HG02885 (cell line): ENCODE data around the gene AHCYL1.
A peak's percentile ranks its signal among the peaks of the same experiment; 100 is the strongest.
"Not testable (repeated sequence)": the region's sequence is repeated elsewhere in the genome, so short reads cannot be mapped to it uniquely, and the experiment has no call there.

ENCODE experiments used
- ATAC-seq: cut with Tn5 transposase; IDR thresholded peaks from one replicate; pipeline ENCODE4 v1.9.1; 2021; ENCODE audit warnings: mild to moderate bottlenecking; ENCODE audit not compliant: unreplicated experiment, poor library complexity

The AHCYL1 gene

DNA sequence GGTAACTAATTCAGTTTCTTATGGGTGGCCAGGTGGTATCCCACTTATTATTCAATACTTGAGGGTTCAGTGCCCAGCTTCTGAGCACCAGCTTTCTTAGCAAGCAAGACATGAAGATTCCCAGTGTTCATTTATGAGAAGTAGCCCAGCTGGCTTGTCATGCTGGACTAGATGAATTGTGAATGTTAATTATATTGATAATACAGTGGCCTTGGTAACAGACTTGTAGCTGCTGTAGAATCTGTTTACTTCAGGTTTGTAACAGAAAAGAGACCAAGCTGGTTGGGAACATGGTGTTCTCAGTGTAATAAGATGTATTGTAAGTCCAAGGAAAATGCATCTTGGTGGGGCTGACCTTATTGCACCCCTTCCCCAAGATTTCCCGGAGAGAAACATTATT is 10.1 kb downstream of the AHCYL1 start:
- ATAC-seq, result no peak

DNA sequence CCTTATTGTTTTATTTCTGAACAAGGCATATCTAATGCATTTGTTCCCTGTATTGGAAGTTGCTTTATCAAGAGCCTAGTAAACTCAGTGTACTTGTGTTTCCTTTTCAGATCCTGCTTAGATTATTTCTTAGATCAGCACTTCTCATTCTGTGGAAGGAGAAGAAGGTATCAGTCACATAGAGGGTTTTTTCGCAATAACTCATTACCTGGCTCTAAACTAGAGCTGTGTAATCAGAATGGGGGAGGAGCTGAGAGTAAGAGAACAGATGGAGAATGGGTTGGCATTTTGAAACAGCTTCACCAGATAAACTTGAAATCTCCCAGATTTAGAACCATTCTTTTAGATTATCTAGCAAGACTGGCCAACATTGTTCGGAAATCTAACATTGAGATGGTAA is 11.0 kb downstream of the AHCYL1 start:
- no peak for ATAC-seq

GRCh38 chr1:109996476-109996875 is 11.9 kb downstream of the AHCYL1 start:
- no peak for ATAC-seq

GRCh38 chr1:109997204-109997866 is 12.8 kb downstream of the AHCYL1 start:
- no peak for ATAC-seq

- no peak for ATAC-seq
Observed at GRCh38 chr1:109997867-109998229, 13.3 kb downstream of the AHCYL1 start.

DNA sequence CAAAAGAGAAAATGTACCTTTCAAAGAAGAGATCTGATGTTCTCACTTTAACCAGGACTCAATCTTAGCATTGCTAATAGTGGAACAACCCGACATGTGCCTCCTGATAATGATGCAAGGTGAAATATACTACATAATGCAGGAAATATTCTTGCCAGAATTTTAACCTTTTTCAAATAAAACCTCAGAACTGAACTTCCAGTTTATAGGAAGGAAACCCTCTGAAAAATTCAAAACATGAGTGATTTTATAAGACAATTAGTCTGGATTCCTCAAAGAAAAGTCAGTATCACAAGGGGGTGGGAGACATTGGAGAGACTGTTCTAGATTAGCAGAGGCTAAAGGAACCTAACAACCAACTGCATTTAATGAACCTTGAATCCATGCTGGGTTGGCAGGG is 18.1 kb downstream of the AHCYL1 start:
- ATAC-seq, result no peak

GRCh38 chr1:110003747-110004428 is 19.3 kb downstream of the AHCYL1 start:
- peak; percentile 74 for ATAC-seq

DNA sequence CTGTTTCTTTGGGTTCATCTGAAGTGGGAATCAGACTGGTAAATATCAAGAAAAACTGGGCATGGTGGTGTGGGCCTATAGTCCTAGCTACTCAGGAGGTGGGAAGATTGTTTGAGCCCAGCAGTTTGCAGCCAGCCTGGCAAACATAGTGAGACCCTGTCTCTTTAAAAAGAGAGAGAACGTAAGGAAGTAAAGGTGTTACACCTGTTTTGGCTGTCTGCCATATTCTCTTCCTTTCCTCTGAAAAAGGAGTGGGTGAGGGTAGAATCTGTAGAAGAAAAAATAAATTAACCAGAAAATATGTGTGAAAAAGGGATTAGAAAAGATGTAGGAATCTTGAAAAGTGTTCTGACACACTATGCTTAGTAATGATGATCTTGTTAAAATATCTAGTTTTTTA is 20.0 kb downstream of the AHCYL1 start:
- ATAC-seq, result no peak

- ATAC-seq, result no peak
Observed at GRCh38 chr1:110005971-110006370, 21.4 kb downstream of the AHCYL1 start.

DNA sequence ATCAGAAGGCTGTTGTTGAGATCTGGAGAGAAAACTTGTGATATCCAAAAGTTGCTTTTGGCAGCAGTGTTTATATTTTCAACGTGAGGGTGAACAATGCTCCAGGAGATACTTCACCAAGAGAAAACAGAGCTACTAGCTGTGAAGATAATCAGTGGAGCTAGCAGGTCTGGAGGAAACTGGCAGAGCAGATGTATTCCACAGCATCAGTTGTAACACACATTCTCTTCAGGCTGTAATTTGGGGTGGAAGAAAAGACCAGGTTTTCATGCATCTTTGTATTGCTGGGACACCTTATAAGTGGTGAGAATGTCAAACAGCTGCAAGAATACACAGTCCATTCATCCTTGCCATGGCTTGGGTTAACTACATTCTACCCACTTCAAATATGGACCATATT is 22.0 kb downstream of the AHCYL1 start:
- no peak for ATAC-seq

DNA sequence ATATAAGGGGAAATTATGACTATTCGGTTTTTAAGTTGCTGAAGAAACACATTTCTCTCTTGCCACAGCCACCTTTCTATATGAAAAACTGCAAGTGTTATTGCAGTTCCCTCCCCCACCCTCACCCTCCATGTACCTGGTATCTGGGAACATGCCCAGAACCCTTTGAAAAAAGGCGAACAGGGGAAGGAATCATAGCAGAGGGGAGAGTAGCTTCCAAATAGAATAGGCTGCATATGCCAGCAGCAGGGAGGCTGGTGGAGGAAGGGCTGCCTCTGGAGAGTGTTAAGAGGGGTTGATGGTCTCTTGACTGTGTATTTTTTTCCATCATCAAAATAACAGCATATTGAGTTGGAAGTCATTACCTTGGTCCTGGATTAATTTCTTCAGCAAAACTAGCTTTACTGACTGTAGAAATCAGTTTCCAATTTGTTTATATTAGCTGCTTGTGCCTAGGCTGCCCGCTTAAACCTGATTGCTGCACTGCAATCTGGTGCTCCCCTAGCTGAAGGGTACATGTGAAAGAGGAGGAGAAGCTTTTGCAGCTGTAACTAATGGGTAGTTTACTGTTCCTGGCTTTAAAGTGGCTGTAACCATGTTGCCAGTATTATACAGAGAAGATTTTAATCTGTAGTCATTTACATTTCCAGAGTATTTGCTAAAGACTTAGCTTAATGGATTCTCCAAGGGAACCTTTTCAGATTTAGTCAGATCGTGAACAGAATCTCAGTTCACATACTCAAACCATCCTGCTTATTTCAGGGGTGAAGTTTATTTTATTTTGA is 22.7 kb downstream of the AHCYL1 start:
- no peak for ATAC-seq

GRCh38 chr1:110008971-110009565 is 24.5 kb downstream of the AHCYL1 start:
- no peak for ATAC-seq

DNA sequence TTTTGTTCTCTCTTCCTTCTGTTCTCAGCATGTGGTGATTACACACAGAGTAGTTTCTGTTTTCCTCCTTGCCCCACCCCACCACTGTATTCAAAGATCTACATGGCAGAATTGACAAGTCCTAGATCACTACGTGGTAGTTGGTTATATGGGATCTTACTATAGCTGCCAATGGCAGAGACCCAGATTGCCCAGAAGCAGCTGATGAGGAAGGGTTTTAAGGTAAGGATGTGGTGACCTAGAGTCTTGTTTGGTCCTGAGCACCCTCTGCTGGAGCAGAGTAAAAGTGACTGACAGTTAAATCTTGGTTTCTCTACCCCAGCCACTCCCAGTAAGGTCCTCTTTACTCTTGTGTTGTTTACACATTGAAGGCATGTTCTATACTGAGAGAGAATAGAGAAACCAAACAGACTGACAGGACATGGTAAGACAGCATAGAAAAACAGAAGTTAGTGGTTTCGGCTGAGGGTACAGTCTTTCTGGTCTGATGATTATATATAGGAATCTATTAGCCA is 27.0 kb downstream of the AHCYL1 start:
- ATAC-seq, result peak; percentile 98

DNA sequence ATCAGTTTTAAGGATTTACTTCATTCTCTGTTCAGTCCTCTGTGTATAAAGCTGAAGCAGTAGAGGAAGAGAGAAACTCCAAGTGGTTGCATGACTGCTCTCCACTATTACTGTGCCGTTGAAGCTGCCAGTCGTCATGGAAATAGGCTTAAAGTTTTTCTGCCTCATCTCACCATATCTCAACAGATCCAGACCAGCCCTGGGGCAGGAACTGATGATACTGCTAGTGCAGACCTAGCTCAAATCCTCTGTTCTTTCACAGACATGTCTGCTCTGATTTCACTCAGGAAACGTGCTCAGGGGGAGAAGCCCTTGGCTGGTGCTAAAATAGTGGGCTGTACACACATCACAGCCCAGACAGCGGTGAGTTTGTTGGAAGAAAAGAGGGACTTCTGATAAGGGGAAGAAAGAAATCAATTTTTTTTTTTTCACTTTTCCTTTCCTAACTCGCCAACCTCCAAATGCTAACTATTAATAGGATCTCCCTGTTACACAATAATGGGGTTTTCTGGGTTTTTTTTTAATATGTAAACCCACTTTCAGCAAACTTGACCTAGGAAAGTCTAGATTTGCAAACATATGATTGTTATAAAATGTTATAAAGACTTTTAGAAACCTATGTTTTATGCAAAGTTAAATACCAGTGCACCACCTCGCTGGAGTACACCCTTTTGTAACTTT is 27.7 kb downstream of the AHCYL1 start:
- peak; percentile 66 for ATAC-seq

GRCh38 chr1:110017792-110018191 is 33.2 kb downstream of the AHCYL1 start:
- no peak for ATAC-seq

GRCh38 chr1:110018396-110018795 is 33.8 kb downstream of the AHCYL1 start:
- ATAC-seq, result no peak

GRCh38 chr1:110019770-110020169 is 35.2 kb downstream of the AHCYL1 start:
- no peak for ATAC-seq

GRCh38 chr1:110021285-110021684 is 36.7 kb downstream of the AHCYL1 start:
- no peak for ATAC-seq

DNA sequence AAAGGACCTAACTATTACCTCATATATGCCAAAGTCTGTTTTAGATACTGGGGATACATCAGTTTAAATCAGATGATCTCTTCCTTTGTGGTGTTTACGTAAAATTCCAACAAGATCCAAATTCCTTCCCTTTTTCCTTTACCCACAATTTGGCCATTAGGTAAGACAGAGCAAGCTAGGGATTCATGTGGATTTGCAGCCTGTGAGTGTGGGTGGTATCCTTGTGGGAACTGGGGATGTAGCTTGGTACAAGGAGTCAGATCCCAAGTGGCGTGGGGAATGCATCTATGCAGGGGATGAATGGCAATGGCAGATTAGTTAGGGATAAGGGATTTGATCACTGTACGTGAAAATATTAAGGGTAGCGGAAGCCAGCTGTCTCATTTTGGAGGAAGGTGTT is 40.0 kb downstream of the AHCYL1 start:
- no peak for ATAC-seq

DNA sequence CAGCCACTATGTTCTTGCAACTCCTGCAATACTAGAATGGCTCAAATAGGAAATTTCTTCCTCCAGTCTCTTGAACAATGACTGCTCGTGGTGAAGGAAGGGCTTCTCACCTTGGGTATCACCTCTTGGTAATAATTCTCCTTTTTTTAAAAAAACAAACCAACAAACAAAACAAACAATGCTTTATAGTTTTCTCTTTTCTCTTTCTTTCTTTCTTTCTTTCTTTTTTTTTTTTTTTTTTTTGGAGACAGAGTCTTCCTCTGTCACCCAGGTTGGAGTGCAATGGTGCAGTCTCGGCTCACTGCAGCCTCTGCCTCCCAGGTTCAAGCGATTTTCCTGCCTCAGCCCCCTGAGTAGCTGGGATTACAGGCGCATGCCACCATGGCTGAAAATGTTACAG is 46.1 kb downstream of the AHCYL1 start:
- ATAC-seq, result not testable (repeated sequence)
